Measurements from ENCODE around the gene ATP2C2.

Gene ATP2C2

DNA sequence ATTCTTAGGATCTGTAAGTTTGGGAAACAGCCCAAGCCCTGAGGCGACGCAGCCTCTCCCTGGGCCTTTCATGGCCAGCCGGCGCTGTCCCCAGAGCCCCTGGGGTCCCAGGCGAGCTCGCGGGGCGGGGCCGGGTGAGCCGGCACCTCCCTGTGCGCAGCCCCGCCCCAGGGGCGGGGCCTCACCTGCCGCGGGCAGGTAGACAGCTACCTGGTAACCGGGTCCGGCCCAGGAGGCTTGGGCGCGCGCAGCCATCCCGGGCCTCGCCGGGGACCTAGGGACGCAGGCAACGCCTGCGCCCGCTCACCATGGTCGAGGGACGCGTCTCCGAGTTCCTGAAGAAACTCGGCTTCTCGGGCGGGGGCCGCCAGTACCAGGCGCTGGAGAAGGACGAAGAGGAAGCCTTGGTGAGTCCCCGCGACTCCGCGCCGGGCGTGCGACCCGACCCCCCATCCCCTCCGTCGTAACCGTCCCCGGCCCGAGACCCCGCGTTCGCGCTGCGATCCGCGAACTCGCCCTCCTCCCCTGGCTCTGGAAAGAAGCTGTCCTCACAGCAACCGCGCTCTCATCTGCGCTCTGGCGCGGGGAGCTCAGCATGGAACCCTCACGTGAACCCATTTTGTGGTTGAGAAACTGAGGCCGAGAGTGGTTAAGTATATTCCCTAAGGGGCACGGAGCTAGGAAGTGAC, at the start of gene ATP2C2:
ATP2C2 (plus strand) TSS at position 231 of the 689 bp plus-strand sequence; CDS start at position 309, 78 bp downstream.
- DNase-seq, result no peak
- TF ChIP-seq GATA1 (IDR thresholded peaks at IDR 0.05; ENCODE audit: low read depth, low read length) (no peak), POLR2A (IDR thresholded peaks at IDR 0.05; ENCODE audit: low read length) (no peak)

- TF ChIP-seq GATA1 (IDR thresholded peaks at IDR 0.05; ENCODE audit: low read depth, low read length) (no peak), POLR2A (IDR thresholded peaks at IDR 0.05; ENCODE audit: low read length) (no peak)
- no peak for DNase-seq
These were observed 49.1 kb upstream of the ATP2C2 start for GRCh38 chr16:84319146-84319760.

DNA sequence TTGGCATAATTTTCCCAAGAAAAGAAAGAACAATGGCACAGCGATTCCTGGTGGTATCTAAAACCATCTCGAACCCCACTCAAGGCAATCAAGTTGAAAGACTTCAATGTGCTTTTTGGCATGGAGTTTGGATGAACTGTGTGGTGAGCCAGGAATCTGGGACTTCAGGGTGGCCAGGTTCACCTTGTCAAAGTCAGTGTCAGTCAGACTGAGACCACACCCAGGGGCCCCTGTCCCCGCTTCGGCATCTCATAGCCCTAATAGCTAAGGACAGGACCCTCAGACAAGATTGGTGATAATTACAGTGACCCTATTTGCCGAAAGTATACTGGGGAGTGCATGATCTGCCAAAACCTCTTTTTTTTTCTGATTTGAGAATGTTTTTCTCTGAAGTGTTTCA, 47.8 kb upstream of the ATP2C2 start:
- TF ChIP-seq GATA1 (IDR thresholded peaks at IDR 0.05; ENCODE audit: low read depth, low read length) (no peak), POLR2A (IDR thresholded peaks at IDR 0.05; ENCODE audit: low read length) (no peak)
- no peak for DNase-seq

DNA sequence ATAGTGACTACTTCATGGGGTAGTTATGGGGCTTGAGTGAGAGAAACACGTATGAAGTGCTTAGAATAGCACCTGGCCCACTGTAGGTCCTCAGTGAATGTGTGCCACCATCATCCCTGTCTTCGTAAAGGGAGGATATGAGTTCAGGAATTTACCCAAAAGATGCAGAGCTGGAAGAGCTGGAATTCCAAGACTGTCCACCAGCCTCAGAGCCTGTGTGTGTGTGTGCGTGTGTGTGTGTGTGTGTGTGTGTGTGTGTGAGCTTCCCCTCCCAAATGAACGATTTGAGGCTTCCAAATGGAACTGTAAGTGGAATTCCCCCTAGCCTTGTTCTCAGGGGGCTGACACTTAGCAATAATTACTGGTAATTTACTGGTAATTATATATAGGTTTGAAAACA, 46.4 kb upstream of the ATP2C2 start:
- DNase-seq, result no peak

DNA sequence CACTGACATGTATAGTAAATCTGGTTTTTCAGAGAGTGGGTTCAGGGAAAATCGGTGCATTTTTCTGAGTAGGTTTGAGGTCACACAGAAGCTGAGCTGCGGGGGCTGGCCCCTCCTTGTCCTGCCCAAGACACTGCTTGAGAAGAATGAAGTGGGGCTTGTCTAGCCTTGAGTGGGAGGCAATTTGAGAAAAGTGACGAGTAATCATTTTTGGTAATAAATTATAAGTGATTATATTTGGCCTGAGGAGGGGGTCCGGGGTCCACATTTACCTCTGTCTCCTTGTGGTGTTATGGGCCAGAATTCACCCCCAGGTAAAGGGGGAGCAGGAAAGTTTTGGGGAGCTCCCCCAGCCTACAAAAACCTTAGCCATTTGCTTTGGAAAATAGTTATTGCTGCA, 45.6 kb upstream of the ATP2C2 start:
- no peak for TF ChIP-seq GATA1 (IDR thresholded peaks at IDR 0.05; ENCODE audit: low read depth, low read length)
- no peak for TF ChIP-seq POLR2A (IDR thresholded peaks at IDR 0.05; ENCODE audit: low read length)
- DNase-seq, result no peak

More for the DNA sequence above, 46.4 kb upstream of the ATP2C2 start:
- no peak for TF ChIP-seq POLR2A (IDR thresholded peaks at IDR 0.05; ENCODE audit: low read length)

- DNase-seq, result no peak
- TF ChIP-seq GATA1 (IDR thresholded peaks at IDR 0.05; ENCODE audit: low read depth, low read length), result no peak
These were observed 44.7 kb upstream of the ATP2C2 start for GRCh38 chr16:84323606-84324005.

DNA sequence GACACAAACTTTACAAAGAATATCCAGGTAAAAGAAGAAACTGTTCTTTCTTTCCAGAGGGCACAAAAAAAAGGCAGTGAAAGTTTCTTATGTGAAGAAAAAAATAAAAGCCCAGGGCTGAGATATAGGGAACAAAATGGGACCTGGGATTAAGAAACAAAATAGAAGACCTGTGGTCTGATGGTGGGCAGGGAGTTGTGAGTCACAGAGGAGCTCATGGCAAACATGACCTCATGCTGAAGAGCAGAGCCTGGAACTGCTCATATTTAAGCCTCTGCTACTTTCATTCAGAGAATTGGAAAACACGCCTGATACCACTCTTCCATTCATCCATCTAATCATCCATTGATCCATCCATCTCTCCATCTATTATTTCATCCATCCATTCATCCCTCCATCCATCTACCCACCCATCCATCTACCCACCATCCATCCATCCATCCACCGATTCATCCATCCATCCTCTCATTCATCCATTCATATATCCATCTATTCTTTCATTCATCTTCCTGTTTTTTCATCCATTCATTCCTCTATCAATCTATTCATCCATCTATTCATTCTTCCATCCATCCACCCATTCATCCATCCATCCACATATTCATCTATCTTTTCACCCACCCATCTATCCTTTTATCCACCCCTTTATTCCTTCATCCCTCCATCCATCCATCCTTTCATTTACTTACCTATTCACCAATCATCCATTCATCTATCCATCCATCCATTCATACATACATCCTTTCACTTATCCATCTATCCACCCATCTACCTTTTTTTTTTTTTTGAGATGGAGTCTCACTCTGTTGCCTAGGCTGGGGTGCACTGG, 43.7 kb upstream of the ATP2C2 start:
- TF ChIP-seq POLR2A (IDR thresholded peaks at IDR 0.05; ENCODE audit: low read length) (no peak), GATA1 (IDR thresholded peaks at IDR 0.05; ENCODE audit: low read depth, low read length) (no peak)
- DNase-seq, result no peak

- no peak for TF ChIP-seq POLR2A (IDR thresholded peaks at IDR 0.05; ENCODE audit: low read length)
- TF ChIP-seq GATA1 (IDR thresholded peaks at IDR 0.05; ENCODE audit: low read depth, low read length), result no peak
- no peak for DNase-seq
These were observed 41.8 kb upstream of the ATP2C2 start for GRCh38 chr16:84326545-84326944.

DNA sequence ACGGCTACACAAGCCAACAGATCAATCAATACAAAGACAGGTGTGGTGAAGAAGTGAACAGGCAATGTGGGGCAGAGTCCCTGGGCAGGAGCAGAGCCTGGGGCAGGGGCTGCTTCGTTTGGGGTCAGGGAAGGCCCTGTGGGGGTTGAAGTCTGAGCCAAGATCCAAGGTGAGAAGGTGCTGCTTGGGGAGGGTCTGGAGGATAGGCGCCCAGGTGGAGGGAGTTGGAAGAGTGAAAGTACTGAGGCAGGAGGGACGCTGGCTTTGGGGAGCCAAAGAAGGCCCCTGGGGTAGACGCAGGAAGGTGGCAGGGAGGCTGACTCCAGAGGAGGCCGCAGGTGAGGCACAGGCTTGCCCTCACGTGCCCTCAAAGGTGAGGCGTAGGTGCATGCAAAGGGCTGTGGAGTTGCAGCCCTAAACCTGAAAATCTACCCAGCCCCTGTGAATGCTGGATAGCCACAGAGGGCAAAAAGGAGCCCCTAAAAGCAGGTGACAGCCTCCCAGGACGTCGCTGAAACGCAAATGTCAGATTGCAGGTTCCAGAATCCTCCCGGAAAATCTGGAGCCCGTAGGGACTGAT, 40.3 kb upstream of the ATP2C2 start:
- TF ChIP-seq POLR2A (IDR thresholded peaks at IDR 0.05; ENCODE audit: low read length), result no peak
- no peak for TF ChIP-seq GATA1 (IDR thresholded peaks at IDR 0.05; ENCODE audit: low read depth, low read length)
- DNase-seq, result no peak

DNA sequence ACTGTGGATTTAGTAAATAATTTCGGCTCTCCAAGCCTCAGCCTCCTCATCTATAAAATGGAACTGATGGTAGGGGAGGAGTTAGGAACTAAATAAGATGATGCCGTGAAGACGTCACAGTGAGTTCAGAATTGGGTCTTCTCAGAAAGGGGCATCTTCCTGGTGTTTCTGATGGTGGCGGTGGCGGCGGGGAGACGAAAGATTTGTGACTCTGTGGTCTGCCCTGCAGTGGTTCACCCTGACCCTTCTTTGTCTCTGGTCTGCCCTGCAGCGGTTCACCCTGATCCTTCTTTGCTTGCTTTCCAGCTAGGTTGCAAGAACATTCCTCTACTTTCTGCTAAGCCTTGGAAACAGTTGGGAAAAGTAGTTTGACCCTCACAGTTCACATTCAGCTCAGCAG, 39.3 kb upstream of the ATP2C2 start:
- DNase-seq, result no peak
- no peak for TF ChIP-seq POLR2A (IDR thresholded peaks at IDR 0.05; ENCODE audit: low read length)
- TF ChIP-seq GATA1 (IDR thresholded peaks at IDR 0.05; ENCODE audit: low read depth, low read length), result no peak

GRCh38 chr16:84329843-84330684, 38.3 kb upstream of the ATP2C2 start:
- DNase-seq, result no peak
- TF ChIP-seq GATA1 (IDR thresholded peaks at IDR 0.05; ENCODE audit: low read depth, low read length), result no peak
- no peak for TF ChIP-seq POLR2A (IDR thresholded peaks at IDR 0.05; ENCODE audit: low read length)

- DNase-seq, result no peak
- TF ChIP-seq POLR2A (IDR thresholded peaks at IDR 0.05; ENCODE audit: low read length) (no peak), GATA1 (IDR thresholded peaks at IDR 0.05; ENCODE audit: low read depth, low read length) (no peak)
These were observed 37.7 kb upstream of the ATP2C2 start for GRCh38 chr16:84330685-84331050.

- TF ChIP-seq GATA1 (IDR thresholded peaks at IDR 0.05; ENCODE audit: low read depth, low read length), result no peak
- TF ChIP-seq POLR2A (IDR thresholded peaks at IDR 0.05; ENCODE audit: low read length), result no peak
- no peak for DNase-seq
These were observed 36.1 kb upstream of the ATP2C2 start for GRCh38 chr16:84331998-84332780.
